Hair follicle dermal papilla cell (primary cell): Measurements from ENCODE around the gene CCT4. TPM values are rescaled to one million over a fixed set of nuclear protein-coding genes. Genes with fewer than 3 reads are reported as not detected.

ENCODE experiments used
- small RNA-seq: library from RNA; depleted of rRNA; stranded (forward); fragments of <200 nt; gene quantifications from one replicate; pipeline ENCODE3, GENCODE V24; 2012
- total RNA-seq: library from RNA; depleted of rRNA; stranded (reverse); fragments of >200 nt; gene quantifications from 2 replicates; pipeline ENCODE4 v1.2.3, GENCODE V29; 2012

The CCT4 gene, protein sequence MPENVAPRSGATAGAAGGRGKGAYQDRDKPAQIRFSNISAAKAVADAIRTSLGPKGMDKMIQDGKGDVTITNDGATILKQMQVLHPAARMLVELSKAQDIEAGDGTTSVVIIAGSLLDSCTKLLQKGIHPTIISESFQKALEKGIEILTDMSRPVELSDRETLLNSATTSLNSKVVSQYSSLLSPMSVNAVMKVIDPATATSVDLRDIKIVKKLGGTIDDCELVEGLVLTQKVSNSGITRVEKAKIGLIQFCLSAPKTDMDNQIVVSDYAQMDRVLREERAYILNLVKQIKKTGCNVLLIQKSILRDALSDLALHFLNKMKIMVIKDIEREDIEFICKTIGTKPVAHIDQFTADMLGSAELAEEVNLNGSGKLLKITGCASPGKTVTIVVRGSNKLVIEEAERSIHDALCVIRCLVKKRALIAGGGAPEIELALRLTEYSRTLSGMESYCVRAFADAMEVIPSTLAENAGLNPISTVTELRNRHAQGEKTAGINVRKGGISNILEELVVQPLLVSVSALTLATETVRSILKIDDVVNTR
- total RNA-seq: 76.7 and 80.3 TPM in 2 replicates

DNA sequence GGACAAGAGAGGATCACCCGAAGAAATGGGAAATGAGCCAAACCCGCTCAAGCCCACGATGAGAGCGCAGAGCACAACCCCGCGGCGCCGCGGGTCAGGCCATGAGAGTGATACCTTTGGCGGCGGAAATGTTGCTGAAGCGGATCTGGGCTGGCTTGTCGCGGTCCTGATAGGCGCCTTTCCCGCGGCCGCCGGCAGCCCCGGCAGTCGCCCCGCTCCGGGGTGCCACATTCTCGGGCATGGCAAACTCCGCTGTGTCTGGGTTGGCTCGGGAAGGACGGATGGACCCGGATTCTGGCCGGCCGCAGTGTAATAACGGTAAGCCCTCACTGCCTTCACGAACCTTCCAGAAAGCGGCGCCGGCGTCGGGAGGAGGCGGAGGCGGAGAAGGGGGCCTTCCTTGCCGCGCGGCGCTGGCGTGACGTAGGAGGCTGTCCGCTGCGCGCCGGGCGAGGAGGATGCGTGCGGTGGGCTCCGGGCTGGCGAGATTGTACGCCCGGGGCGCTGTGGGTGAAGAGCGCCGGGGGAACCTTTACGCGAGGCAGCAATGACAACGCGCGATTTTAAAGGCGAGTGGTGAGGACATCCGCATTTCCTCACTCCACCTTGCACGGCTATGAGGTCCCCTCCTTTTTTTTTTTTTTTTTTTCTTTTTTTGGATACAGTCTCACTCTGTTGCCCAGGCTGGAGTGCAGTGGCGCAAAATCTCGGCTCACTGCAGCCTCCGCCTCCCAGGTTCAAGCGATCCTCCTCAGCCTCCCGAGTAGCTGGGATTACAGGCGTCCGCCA is at the start of gene CCT4:
TSS of gene CCT4 (minus strand) at position 390 of the 789 bp plus-strand sequence. CDS start at position 241, 149 bp downstream.

GRCh38 chr2:61905372-61906185 is 17.1 kb upstream of the CCT4 start, which contains the start of gene COMMD1:
Gene COMMD1, plus strand, starts transcription at chr2:61905674. Its CDS starts 5 bp downstream, at chr2:61905679.

DNA sequence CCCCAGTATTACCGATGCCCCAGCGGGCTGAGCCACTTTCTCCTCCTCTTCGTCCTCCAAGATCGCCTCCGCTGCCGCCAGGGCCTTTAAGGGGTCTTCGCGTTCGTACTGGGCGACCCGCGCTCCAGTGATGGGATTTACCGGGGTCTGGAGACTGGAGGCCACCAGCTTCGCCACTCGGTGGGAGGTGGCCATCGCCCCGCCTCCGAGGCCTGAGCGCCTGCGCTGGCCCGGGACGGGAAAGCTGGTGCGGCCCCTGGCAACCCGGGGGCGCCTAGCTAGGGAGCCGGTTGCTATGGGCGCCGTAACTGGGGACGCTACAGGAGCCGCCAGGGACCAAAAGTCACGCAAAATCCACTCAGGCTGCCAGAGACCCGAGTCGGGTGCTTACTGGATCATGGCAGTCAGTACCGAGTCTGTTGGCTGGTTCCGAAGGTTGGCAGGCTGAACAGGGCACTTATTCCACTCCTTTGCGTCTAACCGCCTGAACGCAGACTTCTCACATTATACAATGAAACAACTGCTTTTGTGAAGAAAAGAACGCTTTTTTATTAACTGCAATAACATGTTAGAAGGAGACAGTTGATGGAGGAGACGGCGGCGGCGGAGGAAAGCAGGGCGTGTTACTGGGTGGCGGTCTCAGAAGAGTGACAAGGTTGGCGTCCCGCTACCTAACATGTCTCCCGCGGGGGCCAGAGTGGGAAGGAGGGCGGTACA is 34.5 kb downstream of the CCT4 start, which contains the start of gene FAM161A:
TSS of gene FAM161A (minus strand) at position 214 of the 717 bp plus-strand sequence. CDS start at position 195, 19 bp downstream.

Small RNA genes lying within 50 kb of the gene (small RNA-seq; reads per million reads assigned to genes)
- not detected for gene RF00019

Other genes with a start within 250 kb of the CCT4 start
- 0.61 and 1.6 TPM in 2 replicates for gene FAM161A, start 34.6 kb downstream of the CCT4 start, total RNA-seq
- 40.2 and 40.9 TPM in 2 replicates for gene COMMD1, start 17.0 kb upstream of the CCT4 start, total RNA-seq